ENCODE results near the gene GPR68.
A peak's percentile ranks its signal among the peaks of the same experiment; 100 is the strongest.
"Not testable (repeated sequence)": the region's sequence is repeated elsewhere in the genome, so short reads cannot be mapped to it uniquely, and the experiment has no call there.

Gene GPR68

GRCh38 chr14:91228112-91229004, 16.1 kb downstream of the GPR68 start:
- peak; percentile 23 for DNase-seq

- DNase-seq: no peak
Observed at GRCh38 chr14:91227183-91227628, 17.3 kb downstream of the GPR68 start.

- not testable (repeated sequence) for DNase-seq
Observed at GRCh38 chr14:91226360-91226759, 18.1 kb downstream of the GPR68 start.

GRCh38 chr14:91225025-91225424, 19.5 kb downstream of the GPR68 start:
- no peak for DNase-seq

- no peak for DNase-seq
Observed at GRCh38 chr14:91223028-91223783, 21.3 kb downstream of the GPR68 start.

GRCh38 chr14:91221270-91221669, 23.2 kb downstream of the GPR68 start:
- DNase-seq: no peak

GRCh38 chr14:91220581-91221000, 23.9 kb downstream of the GPR68 start:
- DNase-seq: no peak

- no peak for DNase-seq
Observed at GRCh38 chr14:91219517-91220389, 24.8 kb downstream of the GPR68 start.

GRCh38 chr14:91218014-91218413, 26.5 kb downstream of the GPR68 start:
- no peak for DNase-seq

GRCh38 chr14:91216731-91217226, 27.7 kb downstream of the GPR68 start:
- no peak for DNase-seq

GRCh38 chr14:91215381-91215780, 29.1 kb downstream of the GPR68 start:
- DNase-seq: no peak

- DNase-seq: no peak
Observed at GRCh38 chr14:91214306-91214705, 30.2 kb downstream of the GPR68 start.

- DNase-seq: no peak
Observed at GRCh38 chr14:91211017-91211416, 33.5 kb downstream of the GPR68 start.

- no peak for DNase-seq
Observed at GRCh38 chr14:91207008-91207407, 37.5 kb downstream of the GPR68 start.

- DNase-seq: peak; percentile 2
Observed at GRCh38 chr14:91205459-91205858, 39.0 kb downstream of the GPR68 start.

GRCh38 chr14:91204657-91205056, 39.8 kb downstream of the GPR68 start:
- no peak for DNase-seq

- peak; percentile 18 for DNase-seq
Observed at GRCh38 chr14:91202234-91202974, 42.1 kb downstream of the GPR68 start.

GRCh38 chr14:91200802-91201201, 43.7 kb downstream of the GPR68 start:
- DNase-seq: not testable (repeated sequence)

GRCh38 chr14:91197631-91198030, 46.9 kb downstream of the GPR68 start:
- DNase-seq: no peak

GRCh38 chr14:91195881-91196280, 48.6 kb downstream of the GPR68 start:
- no peak for DNase-seq

GRCh38 chr14:91193069-91193468, 51.4 kb downstream of the GPR68 start:
- no peak for DNase-seq

- DNase-seq: no peak
Observed at GRCh38 chr14:91190853-91191252, 53.7 kb downstream of the GPR68 start.
